Measurements from ENCODE around the gene MAMDC4.

Gene MAMDC4

GRCh38 chr9:136835162-136835931, 16.8 kb upstream of the MAMDC4 start:
- H3K9me3 ChIP-seq (ENCODE audit: control insufficient read depth, insufficient read depth, low read depth, low read length): no peaks in the 10 kb centered on the region
- 0 out of 2 replicates have a peak, but pooled peaks have one; percentile 39 for TF ChIP-seq PATZ1 (tag by site-specific recombination; IDR thresholded peaks at IDR 0.05)
- 0 out of 2 replicates have a peak, but pooled peaks have one; percentile 34 for TF ChIP-seq ZNF600 (tag by site-specific recombination; IDR thresholded peaks at IDR 0.05)
- TF ChIP-seq ZBTB11 (tag by site-specific recombination; conservative IDR thresholded peaks at IDR 0.05; ENCODE audit: low read depth): no peak
- no peak for TF ChIP-seq ZBTB10 (tag by site-specific recombination; IDR thresholded peaks at IDR 0.05)
- 0 out of 2 replicates have a peak, but pooled peaks have one; percentile 14 for TF ChIP-seq ZFP69B (tag by site-specific recombination; IDR thresholded peaks at IDR 0.05)
- no peak for TF ChIP-seq ZNF146 (tag by site-specific recombination; IDR thresholded peaks at IDR 0.05)
- TF ChIP-seq ZNF311 (tag by site-specific recombination; IDR thresholded peaks at IDR 0.05; ENCODE audit: borderline replicate concordance): no peak
- TF ChIP-seq ZNF692 (tag by site-specific recombination; IDR thresholded peaks at IDR 0.05): 0 out of 2 replicates have a peak, but pooled peaks have one; percentile 25
- TF ChIP-seq ZNF223 (tag by site-specific recombination; IDR thresholded peaks at IDR 0.05): no peak
- 0 out of 2 replicates have a peak, but pooled peaks have one; percentile 19 for TF ChIP-seq KLF7 (tag by site-specific recombination; IDR thresholded peaks at IDR 0.05; ENCODE audit: borderline replicate concordance)
- TF ChIP-seq ZNF121 (tag by site-specific recombination; IDR thresholded peaks at IDR 0.05): no peak
- TF ChIP-seq KLF8 (tag by site-specific recombination; IDR thresholded peaks at IDR 0.05): peak; percentile 86; the same call in 1 of the 2 replicates
- TF ChIP-seq KLF1 (tag by site-specific recombination; IDR thresholded peaks at IDR 0.05): peak; percentile 97
- TF ChIP-seq ZNF571 (tag by site-specific recombination; IDR thresholded peaks at IDR 0.05): no peak
- no peak for TF ChIP-seq ZBTB17 (tag by site-specific recombination; IDR thresholded peaks at IDR 0.05)
- TF ChIP-seq ZFP37 (tag by site-specific recombination; IDR thresholded peaks at IDR 0.05): no peak
- TF ChIP-seq GLIS1 (tag by site-specific recombination; IDR thresholded peaks at IDR 0.05): no peak
- TF ChIP-seq ZBTB20 (tag by site-specific recombination; IDR thresholded peaks at IDR 0.05): no peak
- H3K4me3 ChIP-seq (ENCODE audit: low read depth, low read length): no peak overlapping the region
- POLR2A ChIA-PET: interaction anchor here (0.6 to 1.7 kb wide), 6 partner anchors 12 to 283 kb away, joined by 3 to 7 read pairs (median 4); partner anchors contain the start of gene RABL6
- H3K4me1 ChIP-seq (ENCODE audit: control insufficient read depth, insufficient read depth, low read length): no peaks in the 10 kb centered on the region
- CTCF ChIA-PET: interaction anchor here (1.1 to 1.8 kb wide), 4 partner anchors 43 to 200 kb away, joined by 3 to 7 read pairs (median 6); no protein-coding TSS in a partner anchor
- peaks cover 0 to 66% of the 10 kb centered on the region in 2 experiments; a peak in 2 of 3 replicates for H3K36me3 ChIP-seq (ENCODE audit: control insufficient read depth in 2 of 2, insufficient read depth in 1 of 2, low read length in 2 of 2)
- no peak overlapping the region for H3K27ac ChIP-seq (ENCODE audit: extremely low read depth, low read depth, low read length)
